K562 treated with DMSO at 1 percent for 24 hours (cell line): ENCODE data around the gene WDR47. TPM values are rescaled to one million over a fixed set of nuclear protein-coding genes. Genes with fewer than 3 reads are reported as not detected.

Source experiments
- total RNA-seq: library from RNA; unstranded; fragments of 300-600 nt; gene quantifications from 2 replicates; pipeline ENCODE4 v1.2.3, GENCODE V29; 2022; ENCODE audit warnings: low read depth; ENCODE audit not compliant: insufficient read depth

The WDR47 gene
- total RNA-seq: 12.4 and 13.9 TPM in 2 replicates

DNA sequence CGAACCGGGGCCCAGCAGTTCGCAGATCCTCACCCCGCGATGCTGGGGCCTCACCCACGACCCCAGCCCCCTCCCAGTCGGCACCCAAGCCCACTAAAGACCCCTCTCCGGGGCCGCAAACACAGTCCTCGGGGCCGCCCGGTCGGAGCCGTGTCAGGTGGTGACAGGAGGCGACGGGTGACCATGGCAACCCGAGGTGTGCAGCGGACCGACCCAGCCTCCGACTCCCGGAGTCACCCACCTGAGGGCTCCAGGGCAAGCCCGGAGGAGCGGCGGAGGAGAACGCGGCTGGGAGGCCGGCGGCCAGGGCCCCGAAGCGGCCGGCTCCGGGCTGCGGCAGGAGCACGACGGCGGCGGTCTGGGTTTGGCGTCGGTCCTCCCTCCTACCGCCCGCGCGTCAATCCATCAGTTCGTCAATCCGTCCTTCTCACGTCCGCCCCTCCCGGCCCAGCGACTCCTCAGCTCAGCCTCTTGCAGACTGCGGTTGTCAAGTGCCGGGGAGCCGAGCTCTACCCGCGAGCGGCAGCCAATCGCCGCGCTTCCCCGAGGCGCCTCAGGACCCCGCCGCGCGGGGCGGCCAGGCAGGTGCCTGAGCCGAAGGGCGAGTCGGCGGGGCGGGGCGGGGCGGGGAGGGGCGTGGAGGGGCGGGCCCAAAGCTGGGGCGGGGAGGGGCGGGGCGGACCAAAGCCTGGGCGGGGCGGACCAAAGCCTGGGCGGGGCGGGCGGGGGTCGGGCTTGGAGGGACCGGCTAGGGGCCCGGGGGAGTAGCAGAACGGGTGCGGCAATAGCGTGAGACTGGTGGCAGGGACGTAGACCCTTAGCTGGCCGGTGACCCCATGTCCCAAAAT is at the start of gene WDR47:
WDR47 (minus strand) TSS at position 482 of the 848 bp plus-strand sequence. CDS start 18,590 bp downstream, outside the sequence.

DNA sequence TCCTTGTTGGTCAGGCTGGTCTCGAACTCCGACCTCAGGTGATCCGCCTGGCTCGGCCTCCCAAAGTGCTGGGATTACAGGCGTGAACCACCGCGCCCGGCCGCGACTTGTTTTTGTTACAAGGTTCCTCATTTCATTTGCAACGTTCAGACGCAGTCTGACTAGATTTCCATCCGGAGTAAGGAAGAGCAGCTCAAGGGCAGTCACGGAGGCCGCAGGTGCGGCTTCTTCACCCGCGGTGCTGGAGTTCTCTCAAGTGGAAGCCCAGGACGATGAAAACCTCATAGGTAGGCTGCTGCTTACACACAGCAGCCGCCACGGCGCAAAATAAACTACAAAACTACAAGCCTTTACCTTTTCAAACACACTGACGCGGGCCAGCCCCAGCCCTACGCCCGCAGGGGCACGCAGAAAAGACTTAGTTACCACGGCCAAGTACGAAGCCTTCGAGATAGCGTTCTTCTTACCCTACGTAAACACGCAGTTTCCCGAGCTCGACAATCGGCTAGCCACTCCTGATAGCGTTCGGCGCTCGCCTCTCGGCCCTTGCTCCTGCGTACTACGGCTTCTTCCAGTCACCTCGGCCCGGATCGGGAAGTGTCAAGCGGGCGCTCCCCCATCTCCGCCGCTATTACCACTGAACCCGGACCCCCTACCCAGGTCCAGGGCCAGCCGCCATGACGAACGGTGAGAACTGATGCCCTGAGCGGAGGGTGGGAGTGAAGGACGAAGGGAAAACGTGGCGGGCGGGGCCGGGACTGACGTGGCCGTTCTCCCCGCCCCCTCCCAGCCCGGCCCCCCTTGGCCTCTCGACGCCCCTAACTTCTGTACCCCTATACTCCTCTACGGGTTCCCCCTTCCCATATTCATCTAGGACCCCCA is 48.5 kb upstream of the WDR47 start, which contains the start of gene TMEM167B:
TMEM167B (plus strand) TSS at position 569 of the 882 bp plus-strand sequence; CDS start at position 678, 109 bp downstream.

DNA sequence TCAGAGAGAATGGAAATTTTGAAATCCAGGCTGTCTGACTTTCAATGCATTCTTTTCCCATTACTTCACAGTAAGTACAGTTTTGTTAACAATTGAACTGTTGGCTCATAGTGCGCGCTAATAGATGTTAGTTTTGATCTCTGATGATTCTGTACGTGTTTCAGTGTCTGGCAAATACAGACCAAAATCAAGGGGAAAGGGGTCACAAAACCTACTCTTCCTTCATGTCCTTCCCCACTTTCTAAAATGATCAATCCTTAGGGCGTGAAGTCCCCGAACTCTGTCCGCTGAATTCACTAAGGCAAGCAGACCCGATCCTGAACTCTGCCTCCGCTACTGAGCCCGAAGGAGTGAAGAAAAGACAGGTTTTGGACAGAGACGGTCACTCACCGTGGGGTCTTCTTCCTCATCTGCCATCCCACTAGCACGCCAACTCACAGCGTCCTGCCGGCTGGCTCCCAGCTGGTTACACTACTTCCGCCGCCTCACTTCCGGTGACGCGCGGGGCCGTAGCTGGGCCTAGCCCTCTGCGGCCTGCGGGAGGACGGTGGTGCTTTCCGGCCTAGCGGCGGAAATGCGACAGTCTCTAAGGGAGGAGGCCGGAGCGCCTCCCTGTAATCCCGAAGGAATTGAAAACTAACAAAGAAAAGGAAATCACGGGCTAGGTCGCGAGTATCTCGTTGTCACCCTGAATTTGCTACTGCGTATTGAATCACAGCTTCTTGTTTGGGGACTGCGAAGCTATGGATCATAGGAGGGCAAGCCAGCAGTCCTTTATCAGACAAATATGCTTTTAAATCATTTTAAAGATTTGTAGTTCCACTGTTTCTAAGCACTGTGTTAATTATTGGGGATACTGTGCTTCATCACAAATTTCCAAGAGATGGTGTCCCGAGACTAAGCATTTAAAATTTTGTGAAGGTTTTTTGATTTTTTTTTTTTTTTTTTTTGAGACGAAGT is 33.9 kb upstream of the WDR47 start, which contains the start of gene TAF13:
TAF13 (minus strand) TSS at position 473 of the 960 bp plus-strand sequence; CDS start at position 417, 56 bp downstream.

DNA sequence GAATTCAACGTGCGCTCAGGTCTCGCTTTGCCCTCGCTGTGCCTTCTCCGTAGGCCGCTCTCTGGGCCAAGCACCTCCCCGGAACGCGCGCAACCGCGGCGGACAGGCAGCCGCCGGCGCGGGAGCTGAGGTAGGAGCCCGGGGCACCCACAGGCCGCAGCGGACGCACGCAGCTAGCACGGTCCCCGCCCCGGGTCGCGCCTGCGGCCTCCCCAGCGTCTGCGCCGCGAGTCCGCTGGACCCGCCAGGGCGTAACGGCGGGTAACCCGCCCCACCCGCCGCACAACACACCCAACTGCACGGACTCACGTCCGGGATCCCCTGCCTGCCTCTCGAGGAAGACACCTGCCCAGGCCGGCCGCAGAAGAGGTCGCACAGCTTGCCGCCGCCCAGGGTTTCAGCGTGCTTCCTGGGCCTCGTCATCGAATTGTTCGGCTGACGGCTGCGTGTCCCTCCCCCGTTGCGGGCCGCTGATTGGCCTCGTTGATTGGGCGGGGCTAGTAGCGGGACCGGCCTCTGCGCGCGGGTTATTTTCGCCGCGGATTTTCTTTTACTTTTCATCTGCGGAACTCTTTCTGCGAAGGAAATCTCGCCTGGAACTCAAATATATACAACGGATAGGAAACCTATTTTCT is 78.7 kb downstream of the WDR47 start, which contains the start of gene CLCC1:
CLCC1 (minus strand) TSS at position 433 of the 635 bp plus-strand sequence. CDS start 13,047 bp downstream, outside the sequence.

Other genes with a start within 250 kb of the WDR47 start
- gene AKNAD1, start 185.0 kb downstream of the WDR47 start, total RNA-seq: not detected in 2 replicates
- gene GPSM2, start 165.1 kb downstream of the WDR47 start, total RNA-seq: 21.4 and 29.7 TPM in 2 replicates
- 17.9 and 19.6 TPM in 2 replicates for gene CLCC1, start 78.6 kb downstream of the WDR47 start, total RNA-seq
- 25.6 and 41.1 TPM in 2 replicates for gene TAF13, start 33.9 kb upstream of the WDR47 start, total RNA-seq
- 18.8 and 19.2 TPM in 2 replicates for gene TMEM167B, start 48.7 kb upstream of the WDR47 start, total RNA-seq
- gene ELAPOR1, start 72.0 kb upstream of the WDR47 start, total RNA-seq: 0.09 and 0.37 TPM in 2 replicates
- gene SARS1, start 171.8 kb upstream of the WDR47 start, total RNA-seq: 623 and 642 TPM in 2 replicates
- 19.6 and 20.2 TPM in 2 replicates for gene CELSR2, start 207.4 kb upstream of the WDR47 start, total RNA-seq
- 63.2 and 71.2 TPM in 2 replicates for gene PSRC1, start 241.0 kb upstream of the WDR47 start, total RNA-seq